Activated CD8-positive, alpha-beta memory T cell treated with anti-CD3 and anti-CD28 coated beads for 1 hour (primary cell): ENCODE measurements around the gene DPYSL4.

ENCODE experiments used
- DNase-seq, 2 donors: peaks; one replicate each; pipeline ENCODE4 v3.0.0-alpha.2; 2020; ENCODE audit warnings: low read depth in 1 of 2; ENCODE audit errors: extremely low read depth in 1 of 2

The DPYSL4 gene

GRCh38 chr10:132176623-132177500 is 9.9 kb upstream of the DPYSL4 start:
- no peak for DNase-seq

- no peak for DNase-seq
These were observed 8.7 kb upstream of the DPYSL4 start for GRCh38 chr10:132178046-132178445.

GRCh38 chr10:132178672-132179545 is 7.8 kb upstream of the DPYSL4 start:
- no peak for DNase-seq

DNA sequence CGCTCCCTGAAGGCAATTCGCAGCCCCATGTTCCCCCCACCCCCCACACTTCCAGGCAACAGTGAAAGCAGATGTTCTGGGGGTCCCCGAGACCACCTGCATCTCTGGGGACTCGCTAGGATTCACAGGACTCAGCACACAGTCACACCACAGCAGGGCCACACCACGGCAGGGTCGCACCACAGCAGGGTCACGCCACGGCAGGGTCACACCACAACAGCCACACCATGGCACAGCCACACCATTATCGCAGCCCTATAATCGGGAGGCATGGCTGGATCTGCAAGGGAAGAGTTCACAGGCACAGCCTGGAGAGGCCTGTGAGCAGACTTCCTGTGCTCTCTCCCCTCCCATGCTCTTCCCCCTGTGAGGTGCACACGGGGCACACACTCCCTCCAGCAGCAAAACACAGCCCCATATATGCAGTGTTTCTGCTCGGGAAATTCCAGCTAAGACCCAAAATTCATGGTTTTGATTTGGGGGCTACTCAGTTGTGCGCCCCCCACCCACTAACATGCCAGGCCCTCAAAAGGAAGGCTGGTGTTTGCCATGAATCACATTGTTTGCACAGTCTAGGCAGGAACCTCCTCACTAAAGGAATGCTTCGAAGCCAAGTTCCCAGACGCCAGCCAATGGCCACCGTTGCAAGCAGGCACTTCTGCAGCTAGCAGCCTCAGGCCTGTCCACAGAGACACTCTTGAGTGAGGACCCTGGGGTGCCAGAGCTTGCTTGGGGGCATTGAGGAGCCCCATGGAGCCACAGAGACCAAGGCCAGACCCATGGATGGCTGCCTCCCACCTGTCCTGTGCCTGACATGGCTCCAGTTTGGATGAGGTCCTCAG is 7.0 kb upstream of the DPYSL4 start:
- no peak for DNase-seq

GRCh38 chr10:132180736-132181135 is 6.0 kb upstream of the DPYSL4 start:
- DNase-seq: no peak

GRCh38 chr10:132181691-132182425 is 4.9 kb upstream of the DPYSL4 start:
- DNase-seq: no peak

DNA sequence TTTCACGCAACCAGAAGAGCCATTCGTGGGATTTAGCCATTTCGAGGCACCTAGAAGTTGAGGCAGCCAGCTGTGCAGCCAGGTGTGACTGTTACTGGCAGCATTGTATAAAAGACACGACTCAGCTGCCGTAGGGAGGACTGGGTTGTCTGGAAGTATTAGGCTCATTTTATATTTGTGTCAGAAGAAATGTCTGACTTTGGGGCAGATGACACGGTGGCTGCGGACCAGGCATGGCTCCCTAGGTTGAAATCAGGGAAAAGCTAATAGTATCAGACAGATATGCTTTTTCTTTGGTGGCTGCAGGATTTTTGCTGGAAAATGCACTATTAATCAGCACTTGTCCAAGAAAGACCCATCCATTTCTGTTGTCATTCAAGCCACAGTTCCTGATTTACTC is 4.2 kb upstream of the DPYSL4 start:
- DNase-seq: no peak

- DNase-seq: no peak
These were observed 3.7 kb upstream of the DPYSL4 start for GRCh38 chr10:132183046-132183445.

GRCh38 chr10:132184816-132185593 is 1.7 kb upstream of the DPYSL4 start:
- DNase-seq: no peak

DNA sequence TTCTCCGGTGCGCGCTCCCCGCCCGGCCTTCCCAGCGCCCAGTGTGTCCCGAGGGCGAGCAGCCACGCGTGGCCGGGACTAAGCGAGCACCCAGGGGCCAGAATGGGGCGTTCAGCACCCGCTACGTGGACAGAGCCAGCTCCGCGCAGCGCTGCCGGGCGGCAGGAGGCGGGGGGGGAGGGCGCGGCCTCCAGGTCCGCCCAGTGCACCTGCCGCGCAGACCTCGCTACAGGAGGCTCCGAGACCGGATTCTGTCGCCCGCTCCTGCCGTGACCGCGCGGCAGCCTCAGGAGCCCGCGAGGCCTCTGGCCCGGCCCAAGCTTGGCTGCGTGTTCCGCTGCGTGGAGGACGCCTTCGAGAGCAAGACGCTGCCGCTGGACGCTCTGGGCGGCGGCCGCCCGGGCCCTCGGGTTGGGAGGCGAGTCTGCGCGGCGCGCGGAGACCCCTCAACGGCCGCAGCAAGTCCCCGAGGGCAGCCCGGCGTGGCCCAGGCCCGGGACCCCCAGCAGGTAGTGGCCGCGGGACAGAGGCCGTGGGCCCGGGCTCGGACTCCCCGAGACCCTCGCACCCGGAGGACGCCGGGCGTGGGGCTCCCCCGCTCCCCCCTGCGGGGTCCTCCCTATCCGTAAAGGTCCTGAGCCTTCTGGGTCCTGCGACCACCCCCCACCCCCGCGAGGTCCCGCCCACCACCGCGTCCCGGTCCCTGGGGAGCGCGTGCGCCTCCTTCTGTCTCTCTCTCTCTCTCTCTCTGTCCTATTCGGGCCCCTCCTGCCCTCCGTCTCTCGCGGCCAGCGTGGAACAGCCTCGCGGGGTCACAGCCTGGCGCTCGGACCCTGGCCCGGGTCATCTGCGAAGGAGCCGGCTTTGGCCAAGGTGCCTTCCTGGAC is 904 bp upstream of the DPYSL4 start:
- DNase-seq: peak in 1 of 2 donors; percentile 34

- no peak for DNase-seq
These were observed 836 bp downstream of the DPYSL4 start for GRCh38 chr10:132187430-132188138.

GRCh38 chr10:132188331-132188730 is 1.6 kb downstream of the DPYSL4 start:
- DNase-seq: no peak

- DNase-seq: no peak
These were observed 2.3 kb downstream of the DPYSL4 start for GRCh38 chr10:132189016-132189415.

- DNase-seq: no peak
These were observed 3.2 kb downstream of the DPYSL4 start for GRCh38 chr10:132189810-132190422.

DNA sequence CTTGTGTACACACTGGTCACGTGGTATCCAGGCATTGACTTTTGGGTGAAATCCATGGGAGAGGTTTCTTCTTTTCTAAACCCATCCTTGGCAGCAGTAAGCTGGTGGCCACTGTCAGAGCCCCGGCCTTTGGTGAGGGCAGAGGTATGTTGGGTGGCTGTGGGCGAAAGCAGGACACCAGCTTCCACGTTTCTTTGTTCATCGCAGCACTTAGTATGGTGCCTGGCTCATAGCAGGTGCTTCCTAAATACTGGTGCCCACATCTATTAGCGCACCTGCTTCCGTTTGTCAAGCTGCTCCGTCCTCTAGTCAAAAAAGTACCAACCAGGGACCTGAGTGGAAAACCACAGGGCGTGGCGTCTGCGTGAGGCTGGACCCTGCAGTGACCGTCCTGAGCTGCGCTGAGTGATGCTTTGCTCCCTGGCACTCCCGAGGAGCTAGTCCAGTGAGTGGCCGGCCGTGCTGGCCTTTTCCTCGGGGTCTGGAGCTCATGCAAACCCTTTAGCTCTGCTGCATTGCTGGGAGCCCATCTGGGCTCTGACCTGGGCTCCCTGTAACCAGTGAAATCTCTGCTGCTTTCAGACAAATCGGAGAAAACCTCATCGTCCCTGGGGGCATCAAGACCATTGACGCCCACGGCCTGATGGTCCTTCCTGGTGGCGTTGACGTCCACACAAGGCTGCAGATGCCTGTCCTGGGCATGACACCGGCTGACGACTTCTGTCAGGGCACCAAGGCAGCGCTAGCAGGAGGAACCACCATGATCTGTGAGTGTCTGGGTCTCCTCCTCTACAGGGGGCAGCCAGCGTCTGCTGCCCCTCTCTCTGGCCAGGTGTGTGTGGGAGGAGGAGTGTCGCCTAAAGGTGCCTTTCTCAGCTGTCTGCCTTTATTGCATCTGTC is 5.6 kb downstream of the DPYSL4 start:
- no peak for DNase-seq

- no peak for DNase-seq
These were observed 6.4 kb downstream of the DPYSL4 start for GRCh38 chr10:132192991-132193665.
